Measurements from ENCODE around the gene NRN1L.

DNA sequence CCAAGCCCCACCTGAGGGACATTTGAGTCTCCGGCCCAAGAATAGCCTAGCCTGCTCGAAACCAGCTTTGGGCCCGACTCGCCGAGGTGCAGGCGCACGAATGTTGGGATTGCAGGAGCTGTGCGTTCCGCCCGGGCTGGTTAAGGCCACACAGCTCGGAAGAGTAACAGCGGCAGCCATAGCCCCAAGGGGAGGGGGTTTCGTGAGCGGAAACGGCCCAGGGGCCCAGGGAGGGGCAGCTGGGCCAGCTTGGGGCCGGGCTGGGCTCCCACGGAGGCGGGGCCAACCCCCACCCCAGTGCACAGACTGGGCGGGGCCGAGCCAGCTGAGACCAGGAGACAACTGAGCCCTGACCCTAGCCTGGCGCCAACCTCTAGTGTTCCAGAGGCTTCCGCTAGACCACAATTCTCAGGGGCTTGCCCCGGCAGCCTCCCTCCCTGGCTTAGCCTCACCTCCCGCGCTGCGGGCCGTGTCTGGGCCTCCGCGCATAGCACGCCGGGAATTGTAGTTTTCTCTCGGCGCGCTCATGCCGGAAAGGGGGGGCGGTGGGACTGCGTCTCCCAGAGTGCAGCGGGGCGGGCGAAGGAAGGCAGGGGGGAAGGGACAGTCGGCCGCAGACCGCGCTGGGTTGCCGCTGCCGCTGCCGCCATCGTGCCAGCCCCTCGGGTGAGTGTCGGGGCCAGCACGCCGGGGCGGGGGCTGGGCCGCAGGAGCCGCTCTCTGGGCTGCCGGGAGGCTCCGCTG is 38.2 kb upstream of the NRN1L start, which contains the start of gene NUTF2:
- TF ChIP-seq, protein P1, sequence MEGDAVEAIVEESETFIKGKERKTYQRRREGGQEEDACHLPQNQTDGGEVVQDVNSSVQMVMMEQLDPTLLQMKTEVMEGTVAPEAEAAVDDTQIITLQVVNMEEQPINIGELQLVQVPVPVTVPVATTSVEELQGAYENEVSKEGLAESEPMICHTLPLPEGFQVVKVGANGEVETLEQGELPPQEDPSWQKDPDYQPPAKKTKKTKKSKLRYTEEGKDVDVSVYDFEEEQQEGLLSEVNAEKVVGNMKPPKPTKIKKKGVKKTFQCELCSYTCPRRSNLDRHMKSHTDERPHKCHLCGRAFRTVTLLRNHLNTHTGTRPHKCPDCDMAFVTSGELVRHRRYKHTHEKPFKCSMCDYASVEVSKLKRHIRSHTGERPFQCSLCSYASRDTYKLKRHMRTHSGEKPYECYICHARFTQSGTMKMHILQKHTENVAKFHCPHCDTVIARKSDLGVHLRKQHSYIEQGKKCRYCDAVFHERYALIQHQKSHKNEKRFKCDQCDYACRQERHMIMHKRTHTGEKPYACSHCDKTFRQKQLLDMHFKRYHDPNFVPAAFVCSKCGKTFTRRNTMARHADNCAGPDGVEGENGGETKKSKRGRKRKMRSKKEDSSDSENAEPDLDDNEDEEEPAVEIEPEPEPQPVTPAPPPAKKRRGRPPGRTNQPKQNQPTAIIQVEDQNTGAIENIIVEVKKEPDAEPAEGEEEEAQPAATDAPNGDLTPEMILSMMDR (IDR thresholded peaks at IDR 0.05) = no peak
- 0 out of 2 replicates have a peak, but pooled peaks have one; percentile 54 for TF ChIP-seq POLR2AphosphoS5 (IDR thresholded peaks at IDR 0.05; ENCODE audit: low read depth, low read length)

Data from Panc1 (cell line).